GM12874 (cell line): ENCODE measurements around the gene INSM1.

Experiments used
- CTCF ChIP-seq: IDR thresholded peaks from 2 replicates; pipeline ENCODE4 v1.5.1; 2011; ENCODE audit warnings: low read depth, mild to moderate bottlenecking, control low read depth, low read length, moderate library complexity; ENCODE audit not compliant: insufficient read depth

Gene INSM1

DNA sequence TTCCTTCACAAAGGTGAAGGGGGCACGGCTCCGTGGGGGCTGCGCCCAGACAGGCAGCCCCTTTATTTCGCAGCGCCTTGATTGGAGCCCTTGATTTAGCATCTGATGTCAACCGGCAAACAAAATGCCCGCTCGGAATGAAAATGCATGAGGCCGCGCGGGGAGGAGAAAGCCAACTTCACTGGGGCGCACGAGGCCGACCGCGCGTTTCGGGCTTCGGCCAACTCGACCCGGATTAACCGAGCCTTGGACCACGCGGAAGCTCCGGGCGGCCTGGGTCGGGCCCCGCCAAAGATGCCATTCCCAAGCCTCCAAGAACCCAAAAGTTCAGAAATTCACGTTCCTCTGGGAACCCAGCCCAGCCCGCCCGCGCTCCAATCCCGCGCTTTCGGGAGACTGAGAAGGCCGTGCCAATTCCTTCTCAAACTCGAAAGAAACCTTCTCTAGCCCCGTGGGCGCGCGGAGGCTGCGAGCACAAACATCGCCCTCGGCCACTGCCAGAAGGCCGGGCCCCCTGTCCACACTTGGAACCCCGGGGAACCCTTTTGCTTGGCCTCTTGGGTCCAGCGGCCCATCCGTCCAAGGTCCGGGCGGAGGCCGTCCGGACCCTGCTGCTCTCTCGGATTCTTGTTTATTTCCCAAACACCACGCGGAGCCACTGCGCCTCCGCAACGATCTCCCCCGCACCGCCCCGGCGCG, 879 bp upstream of the INSM1 start:
- no peak for TF ChIP-seq CTCF

DNA sequence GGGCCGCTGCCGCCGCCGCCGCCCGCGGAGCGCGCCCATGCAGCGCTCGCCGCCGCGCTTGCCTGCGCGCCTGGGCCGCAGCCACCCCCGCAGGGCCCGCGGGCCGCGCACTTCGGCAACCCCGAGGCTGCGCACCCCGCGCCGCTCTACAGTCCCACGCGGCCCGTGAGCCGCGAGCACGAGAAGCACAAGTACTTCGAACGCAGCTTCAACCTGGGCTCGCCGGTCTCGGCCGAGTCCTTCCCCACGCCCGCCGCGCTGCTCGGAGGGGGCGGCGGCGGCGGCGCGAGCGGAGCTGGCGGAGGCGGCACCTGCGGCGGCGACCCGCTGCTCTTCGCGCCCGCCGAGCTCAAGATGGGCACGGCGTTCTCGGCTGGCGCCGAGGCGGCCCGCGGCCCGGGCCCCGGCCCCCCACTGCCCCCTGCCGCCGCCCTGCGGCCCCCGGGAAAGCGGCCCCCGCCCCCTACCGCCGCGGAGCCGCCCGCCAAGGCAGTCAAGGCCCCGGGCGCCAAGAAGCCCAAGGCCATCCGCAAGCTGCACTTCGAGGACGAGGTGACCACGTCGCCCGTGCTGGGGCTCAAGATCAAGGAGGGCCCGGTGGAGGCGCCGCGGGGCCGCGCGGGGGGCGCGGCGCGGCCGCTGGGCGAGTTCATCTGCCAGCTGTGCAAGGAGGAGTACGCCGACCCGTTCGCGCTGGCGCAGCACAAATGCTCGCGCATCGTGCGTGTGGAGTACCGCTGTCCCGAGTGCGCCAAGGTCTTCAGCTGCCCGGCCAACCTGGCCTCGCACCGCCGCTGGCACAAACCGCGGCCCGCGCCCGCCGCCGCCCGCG, 730 bp downstream of the INSM1 start:
- no peak for TF ChIP-seq CTCF

DNA sequence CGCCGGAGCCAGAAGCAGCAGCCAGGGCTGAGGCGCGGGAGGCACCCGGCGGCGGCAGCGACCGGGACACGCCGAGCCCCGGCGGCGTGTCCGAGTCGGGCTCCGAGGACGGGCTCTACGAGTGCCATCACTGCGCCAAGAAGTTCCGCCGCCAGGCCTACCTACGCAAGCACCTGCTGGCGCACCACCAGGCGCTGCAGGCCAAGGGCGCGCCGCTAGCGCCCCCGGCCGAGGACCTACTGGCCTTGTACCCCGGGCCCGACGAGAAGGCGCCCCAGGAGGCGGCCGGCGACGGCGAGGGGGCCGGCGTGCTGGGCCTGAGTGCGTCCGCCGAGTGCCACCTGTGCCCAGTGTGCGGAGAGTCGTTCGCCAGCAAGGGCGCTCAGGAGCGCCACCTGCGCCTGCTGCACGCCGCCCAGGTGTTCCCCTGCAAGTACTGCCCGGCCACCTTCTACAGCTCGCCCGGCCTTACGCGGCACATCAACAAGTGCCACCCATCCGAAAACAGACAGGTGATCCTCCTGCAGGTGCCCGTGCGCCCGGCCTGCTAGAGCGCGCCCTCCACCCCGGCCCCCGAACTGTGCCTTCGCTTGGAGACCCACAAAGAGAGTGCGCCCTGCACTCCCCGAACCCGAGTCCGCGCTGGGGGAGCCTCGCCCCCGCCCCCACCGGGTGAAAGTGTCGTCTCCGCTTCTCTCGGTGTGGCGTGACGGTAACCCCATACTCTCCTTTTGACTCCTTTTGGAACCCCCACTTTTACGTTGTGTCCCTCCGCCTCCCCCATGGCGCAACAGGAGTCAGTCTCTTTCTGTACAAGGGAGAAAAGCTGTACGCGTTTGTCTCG, 1.6 kb downstream of the INSM1 start:
- TF ChIP-seq CTCF: peak; percentile 40

- TF ChIP-seq CTCF: no peak
Observed at GRCh38 chr20:20370094-20370575, 2.2 kb downstream of the INSM1 start.

- no peak for TF ChIP-seq CTCF
Observed at GRCh38 chr20:20371083-20371482, 3.2 kb downstream of the INSM1 start.

DNA sequence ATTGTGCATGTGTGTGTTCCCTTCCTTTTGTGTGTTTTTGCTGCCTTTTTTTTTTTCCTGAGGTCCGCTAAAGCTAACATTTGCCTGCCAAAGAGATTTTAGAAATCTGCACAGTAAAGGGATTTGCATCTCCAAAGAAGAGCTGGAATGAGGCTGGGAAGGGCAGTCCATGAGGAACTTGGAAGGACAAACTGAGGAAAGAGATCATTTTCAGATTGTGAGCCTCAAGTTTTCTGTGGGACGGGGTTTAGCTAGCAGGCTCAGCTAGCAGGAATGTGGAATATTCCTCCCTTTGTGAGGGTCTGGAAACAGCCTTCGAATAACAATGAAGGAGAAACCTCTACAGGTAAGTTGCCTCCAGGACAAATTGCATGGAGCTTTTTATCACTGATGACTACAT, 3.8 kb downstream of the INSM1 start:
- TF ChIP-seq CTCF: no peak

DNA sequence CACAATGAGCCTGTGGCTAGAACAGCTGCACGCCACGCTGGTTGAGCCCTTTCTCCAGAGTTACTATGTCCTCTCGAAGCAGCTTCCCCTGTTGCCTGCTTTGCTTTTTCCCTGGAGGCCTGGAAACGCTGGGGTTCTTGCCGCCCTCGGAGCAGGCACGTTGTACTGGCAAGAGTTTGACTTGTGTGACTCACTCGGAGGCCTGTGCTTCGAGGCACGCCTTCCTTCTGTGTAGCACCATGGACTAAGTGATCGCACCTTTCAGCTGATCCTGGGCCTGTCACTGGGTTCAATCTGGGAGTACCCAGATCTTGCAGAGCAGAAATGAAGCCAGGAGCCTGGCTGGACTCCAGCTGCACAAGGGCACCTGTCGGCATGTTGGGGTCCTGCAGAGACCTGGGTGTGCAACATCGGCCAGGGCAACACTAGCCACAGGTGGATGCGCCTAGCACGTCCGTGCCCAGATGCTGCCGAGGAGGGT, 5.2 kb downstream of the INSM1 start:
- TF ChIP-seq CTCF: no peak
